HuH-7.5 (cell line): Measurements from ENCODE around the gene SPON1.
"Not testable (repeated sequence)": the region's sequence is repeated elsewhere in the genome, so short reads cannot be mapped to it uniquely, and the experiment has no call there.

Experiments
- DNase-seq: peaks from one replicate; pipeline ENCODE4 v3.0.0; 2011; ENCODE audit warnings: low spot score

Gene SPON1

GRCh38 chr11:14248580-14248981, 286.1 kb downstream of the SPON1 start:
- DNase-seq = no peak

- peak; percentile 31 for DNase-seq
These were observed 286.8 kb downstream of the SPON1 start for GRCh38 chr11:14249121-14249963.

GRCh38 chr11:14251754-14252153, 289.2 kb downstream of the SPON1 start:
- DNase-seq = no peak

- not testable (repeated sequence) for DNase-seq
These were observed 290.0 kb downstream of the SPON1 start for GRCh38 chr11:14252501-14252900.

- no peak for DNase-seq
These were observed 290.9 kb downstream of the SPON1 start for GRCh38 chr11:14253421-14253820.

GRCh38 chr11:14253840-14254239, 291.3 kb downstream of the SPON1 start:
- DNase-seq = no peak

GRCh38 chr11:14254533-14255237, 292.2 kb downstream of the SPON1 start:
- no peak for DNase-seq

GRCh38 chr11:14255238-14255534, 292.7 kb downstream of the SPON1 start:
- DNase-seq = no peak

- DNase-seq = peak; percentile 56
These were observed 295.9 kb downstream of the SPON1 start for GRCh38 chr11:14258221-14258935.

GRCh38 chr11:14259186-14259784, 296.8 kb downstream of the SPON1 start:
- DNase-seq = no peak

GRCh38 chr11:14259878-14260277, 297.4 kb downstream of the SPON1 start:
- no peak for DNase-seq

GRCh38 chr11:14261066-14261465, 298.5 kb downstream of the SPON1 start:
- no peak for DNase-seq

- no peak for DNase-seq
These were observed 299.8 kb downstream of the SPON1 start for GRCh38 chr11:14262271-14262846.

GRCh38 chr11:14264966-14265365, 302.4 kb downstream of the SPON1 start:
- no peak for DNase-seq

- no peak for DNase-seq
These were observed 304.1 kb downstream of the SPON1 start for GRCh38 chr11:14266622-14267021.

GRCh38 chr11:14267861-14268635, 305.5 kb downstream of the SPON1 start:
- no peak for DNase-seq

- no peak for DNase-seq
These were observed 307.4 kb downstream of the SPON1 start for GRCh38 chr11:14269692-14270573.

GRCh38 chr11:14270690-14271542, 308.4 kb downstream of the SPON1 start:
- no peak for DNase-seq

GRCh38 chr11:14273895-14274294, 311.4 kb downstream of the SPON1 start:
- DNase-seq = no peak
